Measurements from ENCODE around the gene YIF1B. TPM values are rescaled to one million over a fixed set of nuclear protein-coding genes. Genes with fewer than 3 reads are reported as not detected.

YIF1B gene
- total and polyA plus RNA-seq, 9 of the 15 experiments (the other 6 are each of a cell fraction or from before 2014, with no cell fraction given) = 8.5 to 586 (median 323) TPM

GRCh38 chr19:38303517-38304351, 12.0 kb downstream of the YIF1B start, which contains the start of gene C19orf33 (continued):
- TF ChIP-seq TAF9B (IDR thresholded peaks at IDR 0.05; ENCODE audit: partially characterized antibody) = no peak
- TF ChIP-seq ZNF197 (CRISPR knock-in tag; IDR thresholded peaks at IDR 0.05; ENCODE audit: low read depth) = no peak

- no peak for ATAC-seq
- Histone ChIP-seq H3K27me3 (ENCODE audit: control insufficient read depth in 2 of 2, insufficient read depth in 2 of 2, low read length in 2 of 2) (no peaks in the 10 kb centered on the region), H3K4me3 (no peak overlapping the region), H3K27ac (ENCODE audit: extremely low read depth, low read depth, low read length) (no peak overlapping the region), H2AFZ (ENCODE audit: low read depth, low read length) (peak overlapping the region; percentile 26; the same call in 1 of the 2 replicates), H3K79me2 (ENCODE audit: control insufficient read depth, insufficient read depth, low read length) (no peaks in the 10 kb centered on the region), H3K9me3 (replicated peaks; ENCODE audit: control insufficient read depth, insufficient read depth, low read depth, low read length) (no peaks in the 10 kb centered on the region), H3K4me1 (replicated peaks in 1 of 2; ENCODE audit: control insufficient read depth in 2 of 2, insufficient read depth in 2 of 2, low read length in 2 of 2) (peaks cover 10 to 26% of the 10 kb centered on the region in 2 experiments; a peak in 4 of 5 replicates), H3K9ac (ENCODE audit: insufficient read depth in 1 of 2, low read depth in 2 of 2, low read length in 2 of 2) (no peak overlapping the region), H3K36me3 (ENCODE audit: control insufficient read depth, insufficient read depth, low read length) (peaks cover 8% of the 10 kb centered on the region; the same call in 2 of the 3 replicates), H3K4me2 (ENCODE audit: insufficient read depth, low read length) (no peak overlapping the region), H3K9me1 (ENCODE audit: control insufficient read depth, insufficient read depth, low read length) (no peaks in the 10 kb centered on the region), H4K20me1 (replicated peaks; ENCODE audit: control insufficient read depth, insufficient read depth, low read length) (no peaks in the 10 kb centered on the region)
- FAIRE-seq = no peak
- ChIA-PET CTCF (ENCODE audit: low intra/inter-chr PET ratio) (no interaction called here), POLR2A (interaction anchor here (0.7 to 1.3 kb wide), 3 partner anchors 24 to 202 kb away, joined by 3 read pairs; no protein-coding TSS in a partner anchor)
- DNase-seq (ENCODE audit: extremely low read depth in 1 of 4, low spot score in 3 of 4) = no peak
- in situ Hi-C loops (cut with MboI) (no loop called here), intact Hi-C loops (cut with micrococcal nuclease) (loop anchor here (2.0 kb wide), 1 partner anchor 34 kb away; no protein-coding TSS in a partner anchor)
- no TSS peak for BruUV-seq (replicated peaks)
- no peak for TF ChIP-seq NFYB (IDR thresholded peaks at IDR 0.05; ENCODE audit: extremely low read depth, insufficient read length)
- WGBS (ENCODE audit: insufficient coverage, low coverage, missing lambda C conversion rate) = 42% methylated on average over 11 of the region's 11 CpGs
Observed at GRCh38 chr19:38298821-38299680, 16.7 kb downstream of the YIF1B start.

All from K562 (cell line).